GM18907 (cell line): ENCODE measurements around the gene C5orf46.
"Not testable (repeated sequence)": the region's sequence is repeated elsewhere in the genome, so short reads cannot be mapped to it uniquely, and the experiment has no call there.

Experiments used
- ATAC-seq: cut with Tn5 transposase; IDR thresholded peaks from one replicate; pipeline ENCODE4 v1.9.1; 2021; ENCODE audit warnings: mild to moderate bottlenecking, moderate library complexity; ENCODE audit not compliant: unreplicated experiment

Gene C5orf46

GRCh38 chr5:147906326-147907095, at the start of gene C5orf46:
C5orf46 (minus strand) TSS chr5:147906538; CDS start chr5:147906501, 37 bp downstream.
- no peak for ATAC-seq

- no peak for ATAC-seq
Measured at GRCh38 chr5:147954971-147955370, 48.6 kb upstream of the C5orf46 start.

GRCh38 chr5:147949711-147950573, 43.6 kb upstream of the C5orf46 start:
- peak; percentile 87 for ATAC-seq

GRCh38 chr5:147946658-147947274, 40.4 kb upstream of the C5orf46 start:
- not testable (repeated sequence) for ATAC-seq

GRCh38 chr5:147939431-147940114, 33.2 kb upstream of the C5orf46 start:
- ATAC-seq = no peak

GRCh38 chr5:147935032-147935431, 28.7 kb upstream of the C5orf46 start:
- ATAC-seq = no peak

- ATAC-seq = peak; percentile 78
Measured at GRCh38 chr5:147930769-147931168, 24.4 kb upstream of the C5orf46 start.

- ATAC-seq = no peak
Measured at GRCh38 chr5:147927901-147928300, 21.6 kb upstream of the C5orf46 start.

GRCh38 chr5:147925020-147925419, 18.7 kb upstream of the C5orf46 start:
- ATAC-seq = no peak

- no peak for ATAC-seq
Measured at GRCh38 chr5:147921136-147921535, 14.8 kb upstream of the C5orf46 start.

GRCh38 chr5:147920420-147921030, 14.2 kb upstream of the C5orf46 start:
- ATAC-seq = no peak

- no peak for ATAC-seq
Measured at GRCh38 chr5:147918899-147919298, 12.6 kb upstream of the C5orf46 start.

- no peak for ATAC-seq
Measured at GRCh38 chr5:147918101-147918685, 11.9 kb upstream of the C5orf46 start.

GRCh38 chr5:147913786-147914185, 7.4 kb upstream of the C5orf46 start:
- no peak for ATAC-seq

GRCh38 chr5:147912011-147912410, 5.7 kb upstream of the C5orf46 start:
- no peak for ATAC-seq

- ATAC-seq = no peak
Measured at GRCh38 chr5:147911427-147911826, 5.1 kb upstream of the C5orf46 start.

GRCh38 chr5:147904110-147904509, 2.2 kb downstream of the C5orf46 start:
- ATAC-seq = no peak

- no peak for ATAC-seq
Measured at GRCh38 chr5:147902609-147903115, 3.7 kb downstream of the C5orf46 start.

GRCh38 chr5:147901599-147902039, 4.7 kb downstream of the C5orf46 start:
- no peak for ATAC-seq

GRCh38 chr5:147898875-147899401, 7.4 kb downstream of the C5orf46 start:
- ATAC-seq = no peak
